ENCODE data around the gene C2orf66. TPM values are rescaled to one million over a fixed set of nuclear protein-coding genes. Genes with fewer than 3 reads are reported as not detected.

The C2orf66 gene
- total RNA-seq, 4 donors from 2014 or later: not detected

DNA sequence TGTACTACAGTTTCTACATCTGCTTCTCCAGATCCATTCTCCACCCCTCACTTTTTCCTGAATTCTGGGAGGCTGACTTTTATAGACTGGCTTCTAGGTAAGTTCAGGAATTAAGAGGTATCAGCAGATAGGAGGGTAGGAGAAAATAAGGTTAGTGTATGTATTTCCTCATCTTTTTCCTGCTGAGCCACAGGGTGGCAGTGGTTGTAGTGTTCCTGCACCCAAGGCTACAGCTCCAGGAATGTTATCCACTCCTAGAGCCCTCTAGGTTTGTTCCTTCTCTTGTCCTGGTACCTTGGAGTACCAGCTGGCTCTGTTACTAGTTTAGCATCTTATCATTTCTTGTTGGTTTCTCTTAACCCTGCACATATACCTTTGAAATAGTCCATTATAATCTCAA, 40.7 kb upstream of the C2orf66 start:
- Histone ChIP-seq H3K27me3 (no peaks in the 10 kb centered on the region), H3K36me3 (peaks cover 0 to 17% (median 2%) of the 10 kb centered on the region in 4 donors), H3K4me3 (no peak overlapping the region), H3K4me1 (peaks cover 0 to 23% (median 0%) of the 10 kb centered on the region in 4 donors), H3K27ac (no peak overlapping the region), H3K9me3 (no peaks in the 10 kb centered on the region)
- DNase-seq: peak; percentile 32
- intact Hi-C loops (cut with DNase I; ENCODE audit: low total_unique reads): no loop called here
- in situ Hi-C loops (cut with MboI; ENCODE audit: low pct_ligation_motif_present in 1 of 4, low pct_unique_long_range_greater_than_20kb in 1 of 4, low sequenced_read_pairs in 3 of 4): no loop called here
- TF ChIP-seq POLR2AphosphoS5 (IDR thresholded peaks at IDR 0.05) (no peak), CTCF (IDR thresholded peaks at IDR 0.05) (peak in 4 of 5 experiments; percentile 32 to 41 (median 36))

GRCh38 chr2:196846295-196846694, 37.1 kb upstream of the C2orf66 start:
- Histone ChIP-seq H3K4me3 (no peak overlapping the region), H3K36me3 (peaks cover 0 to 42% (median 5%) of the 10 kb centered on the region in 4 donors), H3K27ac (no peak overlapping the region), H3K4me1 (peaks cover 0 to 2% (median 0%) of the 10 kb centered on the region in 4 donors), H3K27me3 (no peaks in the 10 kb centered on the region), H3K9me3 (no peaks in the 10 kb centered on the region)
- in situ Hi-C loops (cut with MboI; ENCODE audit: low pct_ligation_motif_present in 1 of 4, low pct_unique_long_range_greater_than_20kb in 1 of 4, low sequenced_read_pairs in 3 of 4): no loop called here
- DNase-seq: no peak
- TF ChIP-seq EP300 (IDR thresholded peaks at IDR 0.05; ENCODE audit: low read depth): no peak
- TF ChIP-seq POLR2A (IDR thresholded peaks at IDR 0.05): no peak
- no peak for TF ChIP-seq CTCF (IDR thresholded peaks at IDR 0.05)
- TF ChIP-seq POLR2AphosphoS5 (IDR thresholded peaks at IDR 0.05): no peak
- intact Hi-C loops (cut with DNase I; ENCODE audit: low total_unique reads): no loop called here

DNA sequence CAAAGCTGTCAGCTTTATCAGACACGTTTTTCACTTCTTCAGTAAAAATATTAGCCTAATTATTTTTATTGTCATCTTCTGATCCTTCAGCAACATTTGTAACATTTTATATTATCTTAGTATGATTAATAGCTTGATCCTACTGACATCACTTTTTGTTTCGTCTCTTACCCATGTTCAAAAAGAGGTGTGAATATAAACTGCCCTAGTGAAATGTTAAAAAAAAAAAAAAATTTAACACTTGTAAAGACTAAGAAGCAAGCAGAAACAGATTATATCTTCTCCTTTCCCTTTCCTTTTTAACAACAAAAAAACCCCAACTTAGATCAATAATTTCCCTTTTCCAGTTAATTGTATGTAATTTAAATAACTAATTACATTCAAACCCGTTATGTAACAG, 36.2 kb upstream of the C2orf66 start:
- DNase-seq: no peak
- H3K9me3 ChIP-seq: no peaks in the 10 kb centered on the region
- no peaks in the 10 kb centered on the region for H3K27me3 ChIP-seq
- H3K4me3 ChIP-seq: no peak overlapping the region
- TF ChIP-seq POLR2AphosphoS5 (IDR thresholded peaks at IDR 0.05): no peak
- TF ChIP-seq EP300 (IDR thresholded peaks at IDR 0.05; ENCODE audit: low read depth): no peak
- TF ChIP-seq CTCF (IDR thresholded peaks at IDR 0.05): no peak
- TF ChIP-seq POLR2A (IDR thresholded peaks at IDR 0.05): no peak
- intact Hi-C loops (cut with DNase I; ENCODE audit: low total_unique reads): no loop called here
- no peaks in the 10 kb centered on the region for H3K4me1 ChIP-seq
- in situ Hi-C loops (cut with MboI; ENCODE audit: low pct_ligation_motif_present in 1 of 4, low pct_unique_long_range_greater_than_20kb in 1 of 4, low sequenced_read_pairs in 3 of 4): no loop called here
- 84 to 88% methylated on average over 3 of the region's 3 CpGs for WGBS, 2 donors (ENCODE audit: low coverage in 1 of 2)
- no peak overlapping the region for H3K27ac ChIP-seq
- H3K36me3 ChIP-seq: peaks cover 0 to 42% (median 5%) of the 10 kb centered on the region in 4 donors

DNA sequence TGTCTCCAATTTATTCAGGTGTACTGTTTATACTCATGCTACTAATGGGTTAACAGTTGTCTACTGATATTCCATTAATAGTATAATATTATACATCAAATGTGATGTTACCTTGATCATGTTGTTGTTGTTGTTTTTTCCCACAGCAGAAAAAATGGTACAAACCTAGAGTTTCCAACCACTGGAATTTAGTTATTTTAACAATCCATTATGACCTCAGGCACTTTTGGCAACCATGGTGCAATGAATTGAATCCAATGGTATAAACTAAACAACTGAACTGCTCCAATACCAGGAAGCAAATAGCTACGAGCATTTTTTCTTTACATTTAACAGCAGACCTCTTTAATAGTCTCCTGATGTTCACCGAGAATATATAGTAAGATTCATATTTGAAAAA, 31.0 kb upstream of the C2orf66 start:
- in situ Hi-C loops (cut with MboI; ENCODE audit: low pct_ligation_motif_present in 1 of 4, low pct_unique_long_range_greater_than_20kb in 1 of 4, low sequenced_read_pairs in 3 of 4) (no loop called here), intact Hi-C loops (cut with DNase I; ENCODE audit: low total_unique reads) (no loop called here)
- Histone ChIP-seq H3K4me1 (no peaks in the 10 kb centered on the region), H3K27ac (no peak overlapping the region), H3K9me3 (no peaks in the 10 kb centered on the region), H3K27me3 (no peaks in the 10 kb centered on the region), H3K36me3 (peaks cover 0 to 50% (median 5%) of the 10 kb centered on the region in 4 donors), H3K4me3 (no peak overlapping the region)
- TF ChIP-seq POLR2A (IDR thresholded peaks at IDR 0.05) (no peak), EP300 (IDR thresholded peaks at IDR 0.05; ENCODE audit: low read depth) (no peak), CTCF (IDR thresholded peaks at IDR 0.05) (no peak), POLR2AphosphoS5 (IDR thresholded peaks at IDR 0.05) (no peak)
- 74 to 91% methylated on average over 2 of the region's 2 CpGs for WGBS, 2 donors (ENCODE audit: low coverage in 1 of 2)
- no peak for DNase-seq
